NCI-H146 treated with DMSO at 0.1 percent for 48 hours (cell line): ENCODE data around the gene ZBTB47.

Experiments
- DNase-seq: peaks from one replicate; lab custom pipeline; 2025; ENCODE audit not compliant: unreplicated experiment; lab: John Stamatoyannopoulos, UW

The ZBTB47 gene

GRCh38 chr3:42711491-42712343 lies 58.2 kb downstream of the ZBTB47 start:
- DNase-seq: no peak

GRCh38 chr3:42712344-42712648 lies 58.8 kb downstream of the ZBTB47 start:
- no peak for DNase-seq

- DNase-seq: no peak
These were observed 59.3 kb downstream of the ZBTB47 start for GRCh38 chr3:42712688-42713372.

- DNase-seq: no peak
These were observed 60.2 kb downstream of the ZBTB47 start for GRCh38 chr3:42713747-42714146.

- DNase-seq: no peak
These were observed 60.8 kb downstream of the ZBTB47 start for GRCh38 chr3:42714171-42714852.
